ENCODE measurements around the gene B3GNT5. TPM values are rescaled to one million over a fixed set of nuclear protein-coding genes. Genes with fewer than 3 reads are reported as not detected.

B3GNT5 gene, protein sequence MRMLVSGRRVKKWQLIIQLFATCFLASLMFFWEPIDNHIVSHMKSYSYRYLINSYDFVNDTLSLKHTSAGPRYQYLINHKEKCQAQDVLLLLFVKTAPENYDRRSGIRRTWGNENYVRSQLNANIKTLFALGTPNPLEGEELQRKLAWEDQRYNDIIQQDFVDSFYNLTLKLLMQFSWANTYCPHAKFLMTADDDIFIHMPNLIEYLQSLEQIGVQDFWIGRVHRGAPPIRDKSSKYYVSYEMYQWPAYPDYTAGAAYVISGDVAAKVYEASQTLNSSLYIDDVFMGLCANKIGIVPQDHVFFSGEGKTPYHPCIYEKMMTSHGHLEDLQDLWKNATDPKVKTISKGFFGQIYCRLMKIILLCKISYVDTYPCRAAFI
- total RNA-seq, result 1.00 and 2.0 TPM in 2 replicates

DNA sequence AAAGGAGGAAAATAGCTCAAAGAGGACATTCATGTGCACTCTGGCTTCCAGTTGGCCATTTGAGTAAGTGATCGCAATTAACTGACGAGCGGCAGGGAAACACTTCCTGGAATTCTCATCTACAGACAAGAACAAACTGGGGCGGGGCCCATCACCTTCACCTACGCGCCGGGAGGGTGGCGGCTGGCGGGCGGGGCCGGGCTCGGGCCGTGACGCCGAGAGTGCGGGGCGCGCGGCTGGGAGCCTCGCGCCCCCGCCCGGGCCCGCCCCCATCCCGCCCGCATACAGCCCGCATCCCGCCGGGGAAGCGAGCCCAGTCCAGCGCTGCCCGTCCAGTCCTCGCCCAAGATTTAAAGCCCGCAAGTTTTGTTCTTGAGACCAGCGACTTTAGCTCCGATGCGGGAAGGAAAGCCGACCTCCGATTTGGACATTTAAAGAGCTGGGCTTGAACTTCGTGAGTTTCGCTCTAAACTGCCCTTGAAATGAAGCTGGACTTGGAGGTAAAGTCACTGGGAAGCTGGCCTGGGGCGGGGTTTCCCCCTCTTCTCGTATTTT is at the start of gene B3GNT5:
TSS of gene B3GNT5 (plus strand) at position 281 of the 555 bp plus-strand sequence. CDS start 16,546 bp downstream, outside the sequence.

Other genes starting within 250 kb of the B3GNT5 start
- gene MCCC1, start 153.8 kb upstream of the B3GNT5 start, total RNA-seq, result 19.1 and 21.5 TPM in 2 replicates
- 0.28 TPM in 1 of 2 replicates, not detected in the other for gene LAMP3, start 90.5 kb upstream of the B3GNT5 start, total RNA-seq
- gene MCF2L2, start 175.4 kb downstream of the B3GNT5 start, total RNA-seq, result 0.14 and 0.37 TPM in 2 replicates

All from smooth muscle cell of bladder (primary cell).